ENCODE data around the gene PLXNB2. TPM values are rescaled to one million over a fixed set of nuclear protein-coding genes. Genes with fewer than 3 reads are reported as not detected.

PLXNB2 gene
- total and polyA plus RNA-seq, 2 donors (not counting 1 experiment from before 2014, with no cell fraction given): 62.7 to 209 TPM

DNA sequence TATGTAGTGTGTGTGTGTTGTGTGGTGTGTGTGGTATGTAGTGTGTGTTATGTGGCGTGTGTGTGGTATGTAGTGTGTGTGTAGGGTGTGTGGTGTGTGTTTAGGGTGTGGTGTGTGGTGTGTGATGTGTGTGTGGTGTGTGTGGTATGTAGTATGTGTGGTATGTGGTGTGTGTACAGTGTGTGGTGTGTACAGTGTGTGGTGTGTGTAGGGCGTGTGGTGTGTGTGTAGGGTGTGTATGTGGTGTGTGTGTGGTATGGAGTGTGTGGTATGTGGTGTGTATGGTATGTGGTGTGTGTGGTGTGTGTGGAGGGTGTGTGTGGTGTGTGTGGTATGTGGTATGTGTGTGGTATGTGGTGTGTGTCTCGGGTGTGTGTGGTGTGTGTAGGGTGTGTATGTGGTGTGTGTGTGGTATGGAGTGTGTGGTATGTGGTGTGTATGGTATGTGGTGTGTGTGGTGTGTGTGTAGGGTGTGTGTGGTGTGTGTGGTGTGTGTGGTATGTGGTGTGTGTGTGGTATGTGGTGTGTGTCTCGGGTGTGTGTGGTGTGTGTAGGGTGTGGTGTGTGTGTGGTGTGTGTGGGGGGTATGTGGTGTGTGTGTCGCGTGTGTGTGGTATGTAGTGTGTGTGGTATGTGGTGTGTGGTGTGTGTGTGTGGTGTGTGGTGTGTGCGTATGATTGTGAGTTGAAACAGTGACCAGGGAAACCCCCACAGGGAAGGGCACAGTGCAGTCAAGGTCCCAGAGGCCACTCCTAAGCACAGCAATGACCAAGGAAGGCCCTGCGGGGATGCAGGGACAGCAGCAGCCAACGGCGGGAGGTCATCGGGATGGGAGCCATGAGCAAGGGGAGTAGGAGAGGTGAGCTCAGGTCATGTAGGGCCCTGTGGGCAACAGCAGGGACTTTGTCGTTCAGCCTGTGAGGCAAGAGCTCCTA lies 32.8 kb upstream of the PLXNB2 start:
- Histone ChIP-seq H3K79me2 (ENCODE audit: control insufficient read depth, insufficient read depth, low read length) (peaks cover 2% of the 10 kb centered on the region), H3K27ac (ENCODE audit: insufficient read depth, low read length) (no peak overlapping the region), H3K4me3 (replicated peaks in 1 of 4; ENCODE audit: control extremely low read depth in 1 of 4, insufficient read depth in 1 of 4, low read depth in 3 of 4, low read length in 4 of 4) (no peak overlapping the region), H2AFZ (ENCODE audit: low read length) (no peak overlapping the region), H3K36me3 (ENCODE audit: control insufficient read depth, insufficient read depth, low read length) (no peaks in the 10 kb centered on the region), H3K9me3 (ENCODE audit: control insufficient read depth, insufficient read depth, low read depth, low read length) (no peaks in the 10 kb centered on the region), H4K20me1 (ENCODE audit: control insufficient read depth, extremely low read depth, insufficient read depth, low read length) (no peaks in the 10 kb centered on the region), H3K27me3 (ENCODE audit: control insufficient read depth, insufficient read depth, low read length) (no peaks in the 10 kb centered on the region), H3K4me1 (ENCODE audit: control insufficient read depth, extremely low read depth, insufficient read depth, low read length) (peaks cover 3% of the 10 kb centered on the region), H3K9ac (ENCODE audit: insufficient read depth, low read length) (no peak overlapping the region), H3K4me2 (ENCODE audit: extremely low read depth, insufficient read depth, low read length) (no peak overlapping the region)
- peak in 1 of 2 donors; percentile 35 for DNase-seq (ENCODE audit: low read depth in 2 of 2)
- TF ChIP-seq EZH2 (IDR thresholded peaks at IDR 0.05; ENCODE audit: low read length, missing control alignments) (no peak), CTCF (conservative IDR thresholded peaks at IDR 0.05 in 1 of 2, IDR thresholded peaks at IDR 0.05 in 1 of 2; ENCODE audit: low read depth in 1 of 2, low read length in 2 of 2) (no peak)

GRCh38 chr22:50338860-50339462 lies 31.5 kb upstream of the PLXNB2 start:
- no peak overlapping the region for H3K27ac ChIP-seq (ENCODE audit: insufficient read depth, low read length)
- H3K9me3 ChIP-seq (ENCODE audit: control insufficient read depth, insufficient read depth, low read depth, low read length): no peaks in the 10 kb centered on the region
- no peak overlapping the region for H3K4me3 ChIP-seq (replicated peaks in 1 of 4; ENCODE audit: control extremely low read depth in 1 of 4, insufficient read depth in 1 of 4, low read depth in 3 of 4, low read length in 4 of 4)
- TF ChIP-seq EZH2 (IDR thresholded peaks at IDR 0.05; ENCODE audit: low read length, missing control alignments): no peak
- TF ChIP-seq CTCF (conservative IDR thresholded peaks at IDR 0.05 in 1 of 2, IDR thresholded peaks at IDR 0.05 in 1 of 2; ENCODE audit: low read depth in 1 of 2, low read length in 2 of 2): no peak
- no peaks in the 10 kb centered on the region for H3K27me3 ChIP-seq (ENCODE audit: control insufficient read depth, insufficient read depth, low read length)
- no peak overlapping the region for H3K4me2 ChIP-seq (ENCODE audit: extremely low read depth, insufficient read depth, low read length)
- no peaks in the 10 kb centered on the region for H3K36me3 ChIP-seq (ENCODE audit: control insufficient read depth, insufficient read depth, low read length)
- H4K20me1 ChIP-seq (ENCODE audit: control insufficient read depth, extremely low read depth, insufficient read depth, low read length): no peaks in the 10 kb centered on the region
- peaks cover 2% of the 10 kb centered on the region for H3K79me2 ChIP-seq (ENCODE audit: control insufficient read depth, insufficient read depth, low read length)
- peaks cover 3% of the 10 kb centered on the region for H3K4me1 ChIP-seq (ENCODE audit: control insufficient read depth, extremely low read depth, insufficient read depth, low read length)
- no peak overlapping the region for H3K9ac ChIP-seq (ENCODE audit: insufficient read depth, low read length)
- DNase-seq (ENCODE audit: low read depth in 2 of 2): peak in 1 of 2 donors; percentile 38
- H2AFZ ChIP-seq (ENCODE audit: low read length): no peak overlapping the region

DNA sequence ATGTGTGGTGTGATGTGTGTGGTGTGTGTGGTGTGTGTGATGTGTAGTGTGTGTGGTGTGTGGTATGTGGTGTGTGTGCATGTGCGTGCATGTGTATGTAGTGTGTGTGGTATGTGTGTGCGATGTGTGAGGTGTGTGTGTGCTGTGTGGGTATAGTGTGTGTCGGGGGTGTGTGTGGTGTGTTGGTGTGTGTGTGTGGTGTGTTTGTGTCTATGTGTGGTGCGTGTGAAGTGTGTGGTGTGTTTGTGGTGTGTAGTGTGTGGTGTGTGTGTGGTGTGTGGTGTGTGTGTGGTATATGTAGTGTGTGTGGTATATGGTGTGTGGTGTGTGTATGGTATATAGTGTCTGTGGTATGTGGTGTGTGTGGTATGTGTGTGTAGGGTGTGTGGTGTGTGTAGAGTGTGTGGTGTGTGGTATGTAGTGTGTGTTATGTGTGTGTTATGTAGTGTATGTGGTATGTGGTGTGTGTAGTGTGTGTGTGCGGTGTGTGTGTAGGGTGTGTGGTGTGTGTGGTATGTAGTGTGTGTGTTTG lies 30.7 kb upstream of the PLXNB2 start:
- H3K79me2 ChIP-seq (ENCODE audit: control insufficient read depth, insufficient read depth, low read length): no peaks in the 10 kb centered on the region
- no peak for DNase-seq (ENCODE audit: low read depth in 2 of 2)
- H4K20me1 ChIP-seq (ENCODE audit: control insufficient read depth, extremely low read depth, insufficient read depth, low read length): no peaks in the 10 kb centered on the region
- no peak overlapping the region for H3K4me2 ChIP-seq (ENCODE audit: extremely low read depth, insufficient read depth, low read length)
- no peaks in the 10 kb centered on the region for H3K9me3 ChIP-seq (ENCODE audit: control insufficient read depth, insufficient read depth, low read depth, low read length)
- no peak overlapping the region for H3K4me3 ChIP-seq (replicated peaks in 1 of 4; ENCODE audit: control extremely low read depth in 1 of 4, insufficient read depth in 1 of 4, low read depth in 3 of 4, low read length in 4 of 4)
- H3K36me3 ChIP-seq (ENCODE audit: control insufficient read depth, insufficient read depth, low read length): no peaks in the 10 kb centered on the region
- H3K9ac ChIP-seq (ENCODE audit: insufficient read depth, low read length): peak overlapping the region; percentile 2
- TF ChIP-seq CTCF (conservative IDR thresholded peaks at IDR 0.05 in 1 of 2, IDR thresholded peaks at IDR 0.05 in 1 of 2; ENCODE audit: low read depth in 1 of 2, low read length in 2 of 2): no peak
- no peak for TF ChIP-seq EZH2 (IDR thresholded peaks at IDR 0.05; ENCODE audit: low read length, missing control alignments)
- no peaks in the 10 kb centered on the region for H3K27me3 ChIP-seq (ENCODE audit: control insufficient read depth, insufficient read depth, low read length)
- no peak overlapping the region for H2AFZ ChIP-seq (ENCODE audit: low read length)
- H3K27ac ChIP-seq (ENCODE audit: insufficient read depth, low read length): no peak overlapping the region
- peaks cover 3% of the 10 kb centered on the region for H3K4me1 ChIP-seq (ENCODE audit: control insufficient read depth, extremely low read depth, insufficient read depth, low read length)
